HG03103 (cell line): ENCODE data around the gene SULT4A1.

Experiments used
- ATAC-seq: cut with Tn5 transposase; IDR thresholded peaks from one replicate; pipeline ENCODE4 v1.9.1; 2021; ENCODE audit warnings: low read depth; ENCODE audit not compliant: unreplicated experiment

Gene SULT4A1

GRCh38 chr22:43818981-43819380, 43.3 kb downstream of the SULT4A1 start:
- ATAC-seq = no peak

GRCh38 chr22:43817402-43817801, 44.9 kb downstream of the SULT4A1 start:
- no peak for ATAC-seq

DNA sequence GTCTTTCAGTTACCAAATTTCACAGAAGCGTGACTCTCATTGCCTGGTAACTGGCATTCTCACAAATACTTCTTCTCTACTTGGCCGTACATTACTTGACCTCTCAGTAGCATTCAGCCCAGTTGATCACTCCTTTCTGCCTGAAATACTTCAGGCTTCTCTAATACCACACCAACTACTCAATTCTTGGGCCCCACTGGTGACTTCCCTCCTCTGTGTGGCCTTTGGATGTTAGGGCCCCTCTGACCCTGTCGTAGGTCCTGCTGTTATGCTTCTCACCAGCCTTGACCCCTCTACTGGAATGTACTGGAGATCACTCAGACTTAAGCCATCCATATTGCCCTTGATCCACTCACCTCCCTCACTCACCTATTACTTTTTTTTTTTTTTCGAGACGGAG, 48.0 kb downstream of the SULT4A1 start:
- no peak for ATAC-seq

GRCh38 chr22:43812890-43813289, 49.4 kb downstream of the SULT4A1 start:
- no peak for ATAC-seq

- ATAC-seq = peak; percentile 84
Observed at GRCh38 chr22:43812149-43812842, 50.0 kb downstream of the SULT4A1 start, which contains the start of gene EFCAB6. TSS of gene EFCAB6 (minus strand) at chr22:43812305. CDS start at chr22:43782318, 29,987 bp downstream.

DNA sequence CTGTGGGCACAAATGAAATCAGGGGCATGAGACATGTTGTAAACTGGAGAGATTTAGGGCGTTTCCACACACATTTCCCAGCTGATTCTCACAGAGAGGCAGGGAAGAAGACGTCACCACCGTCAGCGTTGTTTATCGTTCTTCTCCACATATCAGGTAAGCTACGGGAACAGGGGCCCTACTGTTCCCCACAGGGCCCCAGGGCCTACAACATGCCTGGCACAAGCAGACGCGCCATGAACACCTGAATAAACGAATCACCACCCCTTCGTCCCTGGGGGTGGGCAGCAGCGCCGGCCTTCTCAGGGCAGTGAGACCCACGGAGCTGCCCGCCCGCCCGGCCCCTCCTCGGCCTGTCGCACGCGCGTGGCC, 50.5 kb downstream of the SULT4A1 start:
- peak; percentile 17 for ATAC-seq

GRCh38 chr22:43802897-43803495, 59.3 kb downstream of the SULT4A1 start:
- ATAC-seq = no peak

GRCh38 chr22:43800970-43801369, 61.3 kb downstream of the SULT4A1 start:
- ATAC-seq = no peak

- ATAC-seq = no peak
Observed at GRCh38 chr22:43798492-43798891, 63.8 kb downstream of the SULT4A1 start.

DNA sequence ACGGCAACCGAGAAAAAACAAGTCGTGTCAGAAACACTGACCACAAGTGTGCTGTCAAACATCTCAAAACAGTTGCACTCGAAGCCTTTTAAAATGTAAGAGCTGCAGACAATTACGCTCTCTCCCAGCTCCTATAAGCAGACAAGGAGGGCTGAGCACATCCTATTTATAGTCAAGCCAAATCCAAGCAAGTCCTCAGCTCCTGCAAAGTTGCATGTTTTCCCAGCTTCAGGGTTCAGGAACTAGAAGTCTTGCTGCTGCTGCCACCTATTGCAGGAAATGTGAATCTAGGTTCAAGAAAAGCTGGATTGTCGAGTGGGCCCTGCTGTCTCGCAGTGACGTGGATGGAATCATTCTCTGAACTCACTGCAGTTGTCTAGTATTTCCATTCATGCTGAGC, 65.7 kb downstream of the SULT4A1 start:
- no peak for ATAC-seq

- no peak for ATAC-seq
Observed at GRCh38 chr22:43795320-43795719, 67.0 kb downstream of the SULT4A1 start.

GRCh38 chr22:43792905-43793304, 69.4 kb downstream of the SULT4A1 start:
- ATAC-seq = no peak

DNA sequence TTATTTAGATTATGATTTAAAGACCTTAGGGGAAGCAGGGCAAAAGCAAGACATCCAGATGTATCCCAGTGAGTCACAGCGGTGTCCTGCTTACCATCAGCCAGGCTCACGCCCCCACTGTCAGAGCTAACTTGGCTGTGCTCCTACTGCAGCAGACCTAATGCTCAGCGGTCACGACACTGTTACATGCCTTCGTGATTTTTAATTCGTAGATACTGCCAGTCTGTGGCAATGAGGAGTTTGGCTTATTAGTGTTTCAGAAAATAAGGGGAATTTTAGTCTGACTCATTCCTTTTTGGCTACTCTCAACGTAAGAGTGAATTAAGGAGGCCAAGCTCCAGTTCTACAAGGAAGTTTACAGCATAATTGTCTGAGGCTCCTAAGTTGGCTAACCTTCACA, 72.9 kb downstream of the SULT4A1 start:
- no peak for ATAC-seq

GRCh38 chr22:43783777-43784176, 78.5 kb downstream of the SULT4A1 start:
- no peak for ATAC-seq

DNA sequence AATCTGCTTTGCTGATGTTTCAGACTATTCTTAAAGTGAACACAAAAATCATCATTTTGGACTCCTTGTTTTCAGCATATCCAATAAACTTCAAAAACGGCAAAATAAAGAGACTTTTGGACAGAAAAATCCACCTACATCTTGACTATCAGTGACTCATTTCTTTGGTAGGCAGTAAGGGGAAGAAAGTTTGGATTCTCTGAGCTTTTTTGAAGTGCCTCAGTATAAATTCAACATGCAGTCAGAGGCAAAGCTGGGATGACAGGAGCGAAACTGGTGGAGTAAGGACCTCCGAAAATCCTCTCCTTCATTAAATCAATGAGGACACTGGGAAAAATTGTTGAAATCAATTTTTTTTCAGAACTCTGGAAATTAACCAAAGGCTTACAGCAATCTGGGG, 79.9 kb downstream of the SULT4A1 start:
- no peak for ATAC-seq

GRCh38 chr22:43777286-43777685, 85.0 kb downstream of the SULT4A1 start:
- ATAC-seq = no peak

DNA sequence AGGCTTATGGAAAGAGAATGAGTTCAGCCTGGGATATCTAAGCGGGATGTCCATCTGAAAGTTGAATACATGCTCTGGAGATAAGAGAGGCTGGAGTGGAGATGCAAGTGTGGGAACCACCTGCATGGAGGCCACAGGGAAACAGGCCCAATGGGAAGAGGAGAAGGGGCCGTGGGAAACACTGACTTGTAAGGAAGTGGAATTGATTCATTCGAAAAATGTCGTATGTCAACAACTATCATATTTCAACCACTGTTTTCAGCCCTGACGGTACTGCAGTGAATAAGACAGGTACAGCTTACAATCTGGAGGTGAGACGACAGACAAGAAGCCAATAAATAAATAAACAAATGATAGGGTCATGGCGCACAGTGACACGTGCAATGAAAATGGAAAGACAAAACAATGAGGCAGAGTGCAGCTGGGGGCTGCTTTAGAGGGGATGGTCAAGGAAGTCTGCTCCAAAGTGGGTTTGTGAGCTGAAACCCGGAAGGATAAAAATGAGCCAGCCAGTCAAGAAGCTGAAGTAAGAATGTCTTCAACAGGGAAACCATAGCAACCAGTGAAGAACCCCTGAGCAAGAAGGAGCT, 86.1 kb downstream of the SULT4A1 start:
- no peak for ATAC-seq
